GM18519 (cell line): ENCODE data around the gene CLTCL1.
"Not testable (repeated sequence)": the region's sequence is repeated elsewhere in the genome, so short reads cannot be mapped to it uniquely, and the experiment has no call there.

Experiments used
- ATAC-seq: cut with Tn5 transposase; IDR thresholded peaks from one replicate; pipeline ENCODE4 v1.9.1; 2021; ENCODE audit warnings: mild to moderate bottlenecking, moderate library complexity; ENCODE audit not compliant: unreplicated experiment, low FRiP score

CLTCL1 gene

GRCh38 chr22:19156109-19156508 lies 135.4 kb downstream of the CLTCL1 start:
- ATAC-seq = not testable (repeated sequence)

- ATAC-seq = no peak
Observed at GRCh38 chr22:19152942-19153883, 138.3 kb downstream of the CLTCL1 start.

GRCh38 chr22:19151329-19152191 lies 140.0 kb downstream of the CLTCL1 start:
- ATAC-seq = no peak

- no peak for ATAC-seq
Observed at GRCh38 chr22:19150482-19151328, 140.8 kb downstream of the CLTCL1 start.

- ATAC-seq = no peak
Observed at GRCh38 chr22:19149991-19150390, 141.5 kb downstream of the CLTCL1 start, which contains the start of gene GSC2. Gene GSC2, minus strand, starts transcription at chr22:19150292. Its CDS starts 9 bp downstream, at chr22:19150283.

GRCh38 chr22:19149047-19149883 lies 142.3 kb downstream of the CLTCL1 start:
- no peak for ATAC-seq

GRCh38 chr22:19148417-19149046 lies 143.0 kb downstream of the CLTCL1 start:
- ATAC-seq = no peak

GRCh38 chr22:19147195-19147780 lies 144.2 kb downstream of the CLTCL1 start:
- ATAC-seq = no peak

GRCh38 chr22:19146215-19146968 lies 145.1 kb downstream of the CLTCL1 start:
- no peak for ATAC-seq

- no peak for ATAC-seq
Observed at GRCh38 chr22:19143967-19144400, 147.5 kb downstream of the CLTCL1 start.

GRCh38 chr22:19143212-19143611 lies 148.3 kb downstream of the CLTCL1 start:
- ATAC-seq = no peak

GRCh38 chr22:19142394-19142793 lies 149.1 kb downstream of the CLTCL1 start:
- no peak for ATAC-seq

GRCh38 chr22:19139974-19140373 lies 151.5 kb downstream of the CLTCL1 start:
- no peak for ATAC-seq

- ATAC-seq = no peak
Observed at GRCh38 chr22:19139001-19139356, 152.5 kb downstream of the CLTCL1 start.

GRCh38 chr22:19138217-19139000 lies 153.1 kb downstream of the CLTCL1 start:
- ATAC-seq = no peak

- ATAC-seq = no peak
Observed at GRCh38 chr22:19137384-19138216, 153.9 kb downstream of the CLTCL1 start.
